ENCODE results near the gene METAP1. TPM values are rescaled to one million over a fixed set of nuclear protein-coding genes. Genes with fewer than 3 reads are reported as not detected.

Gene METAP1
- total and polyA plus RNA-seq, 2 of the 4 experiments (the other 2 are of a cell fraction), result 43.7 to 47.9 TPM

GRCh38 chr4:98994474-98995182, 893 bp upstream of the METAP1 start:
- intact Hi-C loops (cut with micrococcal nuclease), result loop anchor here (1.0 to 5.0 kb wide), 2 partner anchors 62 to 337 kb away; partner anchors contain the start of gene TSPAN5
- no TSS peak for BruUV-seq (replicated peaks)
- Histone ChIP-seq H4K91ac (ENCODE audit: insufficient read depth, low read depth, low read length) (peak overlapping the region; percentile 89), H2AFZ (replicated peaks; ENCODE audit: low read length, poor library complexity) (peak overlapping the region; percentile 100), H3K36me3 (ENCODE audit: control insufficient read depth, insufficient read depth, low read length) (no peaks in the 10 kb centered on the region), H3K23ac (ENCODE audit: low read depth, low read length) (peak overlapping the region; percentile 99), H3K18ac (ENCODE audit: low read depth, low read length) (peak overlapping the region; percentile 77; the same call in 1 of the 2 replicates), H3K4me1 (ENCODE audit: control insufficient read depth, insufficient read depth, low read length) (no peaks in the 10 kb centered on the region), H3K9me1 (ENCODE audit: insufficient read depth, low read length) (no peaks in the 10 kb centered on the region), H2BK20ac (ENCODE audit: low read depth, low read length) (peak overlapping the region; percentile 28; the same call in 1 of the 2 replicates), H3K79me1 (ENCODE audit: low read depth in 1 of 2, low read length in 2 of 2) (peaks cover 7 to 12% of the 10 kb centered on the region in 2 experiments; a peak in 2 of 4 replicates), H3K14ac (replicated peaks; ENCODE audit: low read depth, low read length) (peak overlapping the region; percentile 99), H3K4ac (ENCODE audit: low read depth, low read length) (peak overlapping the region; percentile 95), H3K9ac (ENCODE audit: low read depth, low read length) (peak overlapping the region; percentile 91), H2AK9ac (replicated peaks; ENCODE audit: low read depth, low read length, poor library complexity) (peak overlapping the region; percentile 93), H4K5ac (ENCODE audit: low read depth, low read length) (peak overlapping the region; percentile 65), H3K9me3 (ENCODE audit: control insufficient read depth, insufficient read depth, low read length) (no peaks in the 10 kb centered on the region), H3K4me3 (ENCODE audit: insufficient read depth, low read depth, low read length) (peak overlapping the region; percentile 56), H3K4me2 (ENCODE audit: low read depth, low read length) (peak overlapping the region; percentile 93), H4K20me1 (ENCODE audit: insufficient read depth, low read length) (peaks cover 9% of the 10 kb centered on the region), H3K56ac (ENCODE audit: extremely low read depth, insufficient read depth, low read length) (peak overlapping the region; percentile 67; the same call in 1 of the 2 replicates), H4K8ac (ENCODE audit: low read depth in 2 of 2, low read length in 2 of 2) (peak overlapping the region; percentile 72 to 91; a peak in 3 of 4 replicates), H2BK15ac (ENCODE audit: low read depth, low read length) (peak overlapping the region; percentile 91; the same call in 2 of the 3 replicates), H2BK120ac (ENCODE audit: low read depth, low read length) (peak overlapping the region; percentile 89), H3K27me3 (ENCODE audit: control insufficient read depth, insufficient read depth, low read length) (no peaks in the 10 kb centered on the region), H3K27ac (ENCODE audit: insufficient read depth, low read length) (peak overlapping the region; percentile 80), H2AK5ac (ENCODE audit: low read depth, low read length) (peak overlapping the region; percentile 23; the same call in 1 of the 2 replicates), H2BK5ac (ENCODE audit: low read depth, low read length, poor library complexity, severe bottlenecking) (peak overlapping the region; percentile 70)
- dilution Hi-C loops (cut with HindIII; ENCODE audit: low sequenced_read_pairs, unreplicated experiment), result no loop called here
- DNase-seq (peak; percentile 8), ATAC-seq (ENCODE audit: low read depth) (no peak)
- no peak for TF ChIP-seq CEBPB (IDR thresholded peaks at IDR 0.05; ENCODE audit: low read depth, low read length)
- no peak for TF ChIP-seq POLR2A (IDR thresholded peaks at IDR 0.05; ENCODE audit: low read depth, low read length)
- no peak for TF ChIP-seq MAZ (IDR thresholded peaks at IDR 0.05; ENCODE audit: borderline replicate concordance, low read depth, low read length)
- no peak for TF ChIP-seq RCOR1 (IDR thresholded peaks at IDR 0.05; ENCODE audit: insufficient replicate concordance, low read length)
- TF ChIP-seq NFE2L2 (IDR thresholded peaks at IDR 0.05; ENCODE audit: low read depth, low read length), result no peak
- no peak for TF ChIP-seq RFX5 (IDR thresholded peaks at IDR 0.05; ENCODE audit: low read depth, low read length)
- TF ChIP-seq RAD21 (IDR thresholded peaks at IDR 0.05; ENCODE audit: low read length), result no peak
- no peak for TF ChIP-seq ELK1 (IDR thresholded peaks at IDR 0.05; ENCODE audit: borderline replicate concordance, low read depth, low read length)
- TF ChIP-seq MXI1 (IDR thresholded peaks at IDR 0.05; ENCODE audit: borderline replicate concordance, low read depth, low read length), result no peak
- TF ChIP-seq, protein P1, sequence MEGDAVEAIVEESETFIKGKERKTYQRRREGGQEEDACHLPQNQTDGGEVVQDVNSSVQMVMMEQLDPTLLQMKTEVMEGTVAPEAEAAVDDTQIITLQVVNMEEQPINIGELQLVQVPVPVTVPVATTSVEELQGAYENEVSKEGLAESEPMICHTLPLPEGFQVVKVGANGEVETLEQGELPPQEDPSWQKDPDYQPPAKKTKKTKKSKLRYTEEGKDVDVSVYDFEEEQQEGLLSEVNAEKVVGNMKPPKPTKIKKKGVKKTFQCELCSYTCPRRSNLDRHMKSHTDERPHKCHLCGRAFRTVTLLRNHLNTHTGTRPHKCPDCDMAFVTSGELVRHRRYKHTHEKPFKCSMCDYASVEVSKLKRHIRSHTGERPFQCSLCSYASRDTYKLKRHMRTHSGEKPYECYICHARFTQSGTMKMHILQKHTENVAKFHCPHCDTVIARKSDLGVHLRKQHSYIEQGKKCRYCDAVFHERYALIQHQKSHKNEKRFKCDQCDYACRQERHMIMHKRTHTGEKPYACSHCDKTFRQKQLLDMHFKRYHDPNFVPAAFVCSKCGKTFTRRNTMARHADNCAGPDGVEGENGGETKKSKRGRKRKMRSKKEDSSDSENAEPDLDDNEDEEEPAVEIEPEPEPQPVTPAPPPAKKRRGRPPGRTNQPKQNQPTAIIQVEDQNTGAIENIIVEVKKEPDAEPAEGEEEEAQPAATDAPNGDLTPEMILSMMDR (conservative IDR thresholded peaks at IDR 0.05; ENCODE audit: low read depth, low read length), result no peak
- TF ChIP-seq CHD1 (IDR thresholded peaks at IDR 0.05; ENCODE audit: low read depth, low read length), result no peak
- TF ChIP-seq FOS (IDR thresholded peaks at IDR 0.05; ENCODE audit: low read depth, low read length), result no peak
- 17% methylated on average over 1 of the region's 17 CpGs; no CpG with 5 or more reads in 1 of the 2 experiments for WGBS, 2 experiments (ENCODE audit: extremely low coverage in 2 of 2, insufficient read length in 1 of 2)
- CTCF ChIA-PET, result interaction anchor here (0.5 to 1.8 kb wide), 15 partner anchors 12 to 569 kb away, joined by 3 to 16 read pairs (median 3); partner anchors contain the start of gene EIF4E
- in situ Hi-C loops (cut with MboI; ENCODE audit: low sequenced_read_pairs), result no loop called here
- POLR2A ChIA-PET (ENCODE audit: unreplicated experiment), result interaction anchor here (0.9 kb wide), 1 partner anchor 94 kb away, joined by 3 read pairs; the partner anchor contains the start of gene ADH5
